ENCODE measurements around the gene INPP5F.
"Not testable (repeated sequence)": the region's sequence is repeated elsewhere in the genome, so short reads cannot be mapped to it uniquely, and the experiment has no call there.

The INPP5F gene

GRCh38 chr10:119705434-119705831 lies 20.4 kb upstream of the INPP5F start:
- no peak for DNase-seq (ENCODE audit: low read depth)

GRCh38 chr10:119706521-119707278 lies 19.1 kb upstream of the INPP5F start:
- no peak for DNase-seq (ENCODE audit: low read depth)

- DNase-seq (ENCODE audit: low read depth), result not testable (repeated sequence)
Measured at GRCh38 chr10:119707331-119707730, 18.5 kb upstream of the INPP5F start.

GRCh38 chr10:119710935-119711334 lies 14.9 kb upstream of the INPP5F start:
- not testable (repeated sequence) for DNase-seq (ENCODE audit: low read depth)

- DNase-seq (ENCODE audit: low read depth), result no peak
Measured at GRCh38 chr10:119713744-119714483, 11.9 kb upstream of the INPP5F start.

- DNase-seq (ENCODE audit: low read depth), result no peak
Measured at GRCh38 chr10:119714484-119714816, 11.4 kb upstream of the INPP5F start.

GRCh38 chr10:119715628-119716505 lies 10.0 kb upstream of the INPP5F start:
- no peak for DNase-seq (ENCODE audit: low read depth)

GRCh38 chr10:119723161-119723560 lies 2.7 kb upstream of the INPP5F start:
- DNase-seq (ENCODE audit: low read depth), result no peak

- DNase-seq (ENCODE audit: low read depth), result no peak
Measured at GRCh38 chr10:119723624-119724023, 2.2 kb upstream of the INPP5F start.

- DNase-seq (ENCODE audit: low read depth), result no peak
Measured at GRCh38 chr10:119724593-119725516, 995 bp upstream of the INPP5F start.

- no peak for DNase-seq (ENCODE audit: low read depth)
Measured at GRCh38 chr10:119725517-119725827, 378 bp upstream of the INPP5F start.

GRCh38 chr10:119726676-119727261 lies 919 bp downstream of the INPP5F start:
- no peak for DNase-seq (ENCODE audit: low read depth)

GRCh38 chr10:119728172-119728800 lies 2.4 kb downstream of the INPP5F start:
- DNase-seq (ENCODE audit: low read depth), result no peak

GRCh38 chr10:119734396-119735332 lies 8.8 kb downstream of the INPP5F start:
- no peak for DNase-seq (ENCODE audit: low read depth)

- no peak for DNase-seq (ENCODE audit: low read depth)
Measured at GRCh38 chr10:119735451-119735850, 9.6 kb downstream of the INPP5F start.

GRCh38 chr10:119736220-119736619 lies 10.4 kb downstream of the INPP5F start:
- no peak for DNase-seq (ENCODE audit: low read depth)

GRCh38 chr10:119737039-119737663 lies 11.3 kb downstream of the INPP5F start:
- DNase-seq (ENCODE audit: low read depth), result no peak

- DNase-seq (ENCODE audit: low read depth), result no peak
Measured at GRCh38 chr10:119737823-119738222, 12.0 kb downstream of the INPP5F start.

GRCh38 chr10:119738962-119739361 lies 13.1 kb downstream of the INPP5F start:
- DNase-seq (ENCODE audit: low read depth), result no peak

Data from T follicular helper cell (primary cell).